Erythroblast (primary cell): Measurements from ENCODE around the gene NTM.

Experiments used
- GATA1 ChIP-seq: IDR thresholded peaks from 2 replicates; pipeline ENCODE4 v1.6.1; 2011; ENCODE audit warnings: low read depth, mild to moderate bottlenecking, control low read depth, low read length, moderate library complexity
- POLR2A ChIP-seq: IDR thresholded peaks from 2 replicates; pipeline ENCODE4 v1.6.1; 2011; ENCODE audit warnings: mild to moderate bottlenecking, low read length

GRCh38 chr11:132257871-132258270 lies 887.5 kb downstream of the NTM start:
- TF ChIP-seq POLR2A (no peak), GATA1 (no peak)
